Heart left ventricle (tissue), 13 donors: ENCODE measurements around the gene PRRT1B.

Experiments used
- POLR2A ChIP-seq, 2 donors: fragments of 450-650 bp; IDR thresholded peaks; one replicate each; pipeline ENCODE4 v1.6.1; 2017; ENCODE audit warnings: antibody characterized with exemption in 2 of 2, mild to moderate bottlenecking in 2 of 2, moderate library complexity in 2 of 2
- TF ChIP-seq, protein P1 (sequence below), 12 donors: fragments of 200-600 bp; sonication (generic) in 4 of 12; IDR thresholded peaks; one replicate each; pipeline versions ENCODE4 v1.5.0 to v1.8.0; 2018 to 2022; ENCODE audit warnings: antibody characterized with exemption in 12 of 12, mild to moderate bottlenecking in 5 of 12
- donor health status: ischemic (EF 13 %, LVEDD 7.1; RV severe dilation, severe dysfunction).
- donor health status: DM: no; HTN: yes; CAD: no.
- donor health status: DM: no; HTN: no; CAD: no.
- donor health status: ischemic (EF 25% LVEDD 6.9; RV normal size, moderate dysfunction).
- donor health status: ischemic (EF 25% LVEDD 5.7; RV mildly dilated, moderate dysfunction).
- donor health status: ischemic (EF 35%, LVEDD 5.7; RV mildly dilated, moderate dysfunction).
- donor health status: nonischemic (EF 11% LVEDD 7.7; RV severe dilation, severe dysfunction).
- donor health status: DM: yes; HTN: yes; CAD: no.
- donor health status: PGD.
- donor health status: ischemic (EF 29% LVEDD 5.4; RV normal size, mild dysfunction).
- donor health status: nonischemic (EF 23%, LVEDD 6.1; RV moderate dilation, normal function).

- no peak for TF ChIP-seq POLR2A (IDR thresholded peaks at IDR 0.05)
- TF ChIP-seq, protein P1, sequence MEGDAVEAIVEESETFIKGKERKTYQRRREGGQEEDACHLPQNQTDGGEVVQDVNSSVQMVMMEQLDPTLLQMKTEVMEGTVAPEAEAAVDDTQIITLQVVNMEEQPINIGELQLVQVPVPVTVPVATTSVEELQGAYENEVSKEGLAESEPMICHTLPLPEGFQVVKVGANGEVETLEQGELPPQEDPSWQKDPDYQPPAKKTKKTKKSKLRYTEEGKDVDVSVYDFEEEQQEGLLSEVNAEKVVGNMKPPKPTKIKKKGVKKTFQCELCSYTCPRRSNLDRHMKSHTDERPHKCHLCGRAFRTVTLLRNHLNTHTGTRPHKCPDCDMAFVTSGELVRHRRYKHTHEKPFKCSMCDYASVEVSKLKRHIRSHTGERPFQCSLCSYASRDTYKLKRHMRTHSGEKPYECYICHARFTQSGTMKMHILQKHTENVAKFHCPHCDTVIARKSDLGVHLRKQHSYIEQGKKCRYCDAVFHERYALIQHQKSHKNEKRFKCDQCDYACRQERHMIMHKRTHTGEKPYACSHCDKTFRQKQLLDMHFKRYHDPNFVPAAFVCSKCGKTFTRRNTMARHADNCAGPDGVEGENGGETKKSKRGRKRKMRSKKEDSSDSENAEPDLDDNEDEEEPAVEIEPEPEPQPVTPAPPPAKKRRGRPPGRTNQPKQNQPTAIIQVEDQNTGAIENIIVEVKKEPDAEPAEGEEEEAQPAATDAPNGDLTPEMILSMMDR (IDR thresholded peaks at IDR 0.05), result no peak
Observed at GRCh38 chr9:131557855-131558548, 12.7 kb downstream of the PRRT1B start.
